GM23338 (cell line): ENCODE measurements around the gene CDON. TPM values are rescaled to one million over a fixed set of nuclear protein-coding genes. Genes with fewer than 3 reads are reported as not detected.

ENCODE experiments used
- ATAC-seq: fragments of 200-7000 bp; cut with Tn5 transposase; 3 replicates; pipeline ENCODE4 v1.9.1; 2020
- DNase-seq: peaks from one replicate; pipeline ENCODE4 v3.0.0-alpha.2; 2015; ENCODE audit warnings: low spot score
- H2AFZ ChIP-seq: fragments of 200-600 bp; sonication (generic); 2 replicates; pipeline ENCODE4 v1.8.0; 2016; ENCODE audit warnings: antibody characterized with exemption, mild to moderate bottlenecking, moderate library complexity
- H3F3A ChIP-seq: fragments of 200-600 bp; sonication (generic); replicated peaks from 2 replicates; pipeline ENCODE4 v1.8.0; 2017; ENCODE audit warnings: antibody characterized with exemption, mixed run types, low read depth
- H3K27ac ChIP-seq: fragments of 200-600 bp; sonication (generic); 2 replicates; pipeline ENCODE4 v1.6.1; 2016; ENCODE audit warnings: low read depth
- H3K27me3 ChIP-seq: fragments of 200-600 bp; sonication (generic); 2 replicates; pipeline ENCODE4 v1.8.0; 2016; ENCODE audit warnings: mild to moderate bottlenecking, mixed run types, moderate library complexity; ENCODE audit not compliant: insufficient read depth
- H3K36me3 ChIP-seq: fragments of 200-600 bp; sonication (generic); 2 replicates; pipeline ENCODE4 v1.8.0; 2016; ENCODE audit warnings: mild to moderate bottlenecking; ENCODE audit not compliant: insufficient read depth
- H3K4me1 ChIP-seq: fragments of 200-600 bp; sonication (generic); 2 replicates; pipeline ENCODE4 v1.8.0; 2016; ENCODE audit warnings: mild to moderate bottlenecking, moderate library complexity; ENCODE audit not compliant: insufficient read depth
- H3K4me2 ChIP-seq: fragments of 200-600 bp; sonication (generic); 2 replicates; pipeline ENCODE4 v1.7.1; 2017; ENCODE audit warnings: mixed run types
- H3K4me3 ChIP-seq: fragments of 200-600 bp; sonication (generic); 2 replicates; pipeline ENCODE4 v1.6.1; 2016; ENCODE audit warnings: mixed run types
- H3K79me2 ChIP-seq: fragments of 200-600 bp; sonication (generic); replicated peaks from 2 replicates; pipeline ENCODE4 v1.8.0; 2017; ENCODE audit warnings: mild to moderate bottlenecking; ENCODE audit not compliant: insufficient read depth
- H3K9me2 ChIP-seq: fragments of 200-600 bp; sonication (generic); 2 replicates; pipeline ENCODE4 v1.8.0; 2017; ENCODE audit not compliant: insufficient read depth
- H4K20me1 ChIP-seq: fragments of 200-600 bp; sonication (generic); replicated peaks from 2 replicates; pipeline ENCODE4 v1.8.0; 2017; ENCODE audit warnings: mild to moderate bottlenecking; ENCODE audit not compliant: insufficient read depth
- H3K27ac Mint-ChIP-seq: 2 replicates; pipeline ENCODE4 v1.8.0; 2020; ENCODE audit warnings: inconsistent platforms, mild to moderate bottlenecking, moderate library complexity, mixed read lengths
- H3K27me3 Mint-ChIP-seq: 3 replicates; pipeline ENCODE4 v1.8.0; 2022; ENCODE audit warnings: low read depth, mild to moderate bottlenecking, moderate library complexity, mixed read lengths, inconsistent platforms; ENCODE audit not compliant: insufficient read depth, poor library complexity
- H3K36me3 Mint-ChIP-seq: 3 replicates; pipeline ENCODE4 v1.8.0; 2021; ENCODE audit warnings: low read depth, mild to moderate bottlenecking, inconsistent platforms, moderate library complexity, mixed read lengths
- H3K4me1 Mint-ChIP-seq: 3 replicates; pipeline ENCODE4 v1.8.0; 2020; ENCODE audit warnings: mild to moderate bottlenecking, inconsistent platforms, mixed read lengths
- H3K4me3 Mint-ChIP-seq: 3 replicates; pipeline ENCODE4 v1.8.0; 2021; ENCODE audit warnings: moderate library complexity, mild to moderate bottlenecking, inconsistent platforms, mixed read lengths
- H3K9me3 Mint-ChIP-seq: 3 replicates; pipeline ENCODE4 v1.8.0; 2020; ENCODE audit warnings: moderate library complexity, mild to moderate bottlenecking, inconsistent platforms, mixed read lengths
- CREB1 ChIP-seq: fragments of 250-450 bp; sonication (Bioruptor Pico); IDR thresholded peaks from 2 replicates; pipeline ENCODE4 v1.5.0; 2020; ENCODE audit warnings: low read depth, mild to moderate bottlenecking, moderate library complexity
- CTCF ChIP-seq, 2 experiments: fragments of 200-600 bp in 1 of 2; sonication (generic) in 1 of 2; conservative IDR thresholded peaks; 2 replicates each; pipeline versions ENCODE4 v1.5.1 to v1.6.1; 2016 to 2017; ENCODE audit warnings: antibody characterized with exemption in 2 of 2, low read depth in 2 of 2, mild to moderate bottlenecking in 2 of 2, moderate library complexity in 1 of 2
- ETS1 ChIP-seq: IDR thresholded peaks from 2 replicates; pipeline ENCODE4 v1.6.1; 2016; ENCODE audit warnings: antibody characterized with exemption
- EZH2 ChIP-seq: fragments of 200-600 bp; sonication (generic); IDR thresholded peaks from one replicate; pipeline ENCODE4 v1.8.0; 2017; ENCODE audit warnings: antibody characterized with exemption, mild to moderate bottlenecking, low read depth; ENCODE audit not compliant: unreplicated experiment
- EZH2phosphoT487 ChIP-seq: fragments of 200-600 bp; sonication (generic); IDR thresholded peaks from one replicate; pipeline ENCODE4 v1.8.1; 2018; ENCODE audit warnings: antibody characterized with exemption; ENCODE audit not compliant: unreplicated experiment
- JUNB ChIP-seq: IDR thresholded peaks from one replicate; pipeline ENCODE4 v1.6.1; 2016; ENCODE audit warnings: antibody characterized with exemption; ENCODE audit not compliant: unreplicated experiment
- NANOG ChIP-seq: IDR thresholded peaks from 2 replicates; pipeline ENCODE4 v1.6.1; 2016; ENCODE audit warnings: antibody characterized with exemption, borderline replicate concordance
- POLR2AphosphoS5 ChIP-seq: IDR thresholded peaks from 2 replicates; pipeline ENCODE4 v1.6.1; 2016; ENCODE audit warnings: antibody characterized with exemption, low read depth
- REST ChIP-seq: IDR thresholded peaks from one replicate; pipeline ENCODE4 v1.6.1; 2018; ENCODE audit warnings: antibody characterized with exemption; ENCODE audit not compliant: unreplicated experiment
- STAT1 ChIP-seq: IDR thresholded peaks from one replicate; pipeline ENCODE4 v1.6.1; 2016; ENCODE audit warnings: antibody characterized with exemption; ENCODE audit not compliant: unreplicated experiment
- ZNF114 ChIP-seq: fragments of 250-450 bp; sonication (Bioruptor Pico); IDR thresholded peaks from 2 replicates; pipeline ENCODE4 v1.5.0; 2020; ENCODE audit warnings: mild to moderate bottlenecking, moderate library complexity
- ZNF331 ChIP-seq: fragments of 250-450 bp; sonication (Bioruptor Pico); IDR thresholded peaks from 2 replicates; pipeline ENCODE4 v1.5.0; 2020; ENCODE audit warnings: low read depth, mild to moderate bottlenecking, moderate library complexity
- polyA plus RNA-seq: library from polyadenylated mRNA; unstranded; fragments of >200 nt; fragmentation: Nextera tagmentation; extraction: Ambion mirVana; gene quantifications from 2 replicates; pipeline ENCODE4 v1.2.1, GENCODE V29; 2016
- total RNA-seq: library from RNA; depleted of rRNA; stranded (reverse); fragments of >200 nt; shearing (Covaris generic); gene quantifications from 2 replicates; pipeline ENCODE4 v1.2.3, GENCODE V29; 2014
- TF ChIP-seq, protein P1 (sequence below): fragments of 250-450 bp; sonication (Bioruptor Pico); IDR thresholded peaks from 2 replicates; pipeline ENCODE4 v1.5.0; 2020; ENCODE audit warnings: mild to moderate bottlenecking, moderate library complexity

CDON gene
- total and polyA plus RNA-seq, 2 experiments from 2014 or later, result 4.1 to 35.5 TPM

- H3K4me1 Mint-ChIP-seq, result peaks cover 55% of the 10 kb centered on the region
- Histone ChIP-seq H3K27ac (no peak overlapping the region), H3K4me2 (no peak overlapping the region), H3K79me2 (no peaks in the 10 kb centered on the region), H4K20me1 (no peaks in the 10 kb centered on the region), H3K27me3 (no peaks in the 10 kb centered on the region), H2AFZ (no peak overlapping the region), H3K4me1 (peaks cover 38% of the 10 kb centered on the region), H3F3A (peaks cover 4% of the 10 kb centered on the region; the same call in 1 of the 2 replicates), H3K36me3 (no peaks in the 10 kb centered on the region), H3K4me3 (no peak overlapping the region), H3K9me2 (no peaks in the 10 kb centered on the region)
- H3K9me3 Mint-ChIP-seq, result no peaks in the 10 kb centered on the region
- no peak overlapping the region for H3K27ac Mint-ChIP-seq
- no peak for TF ChIP-seq POLR2AphosphoS5
- no peak for TF ChIP-seq ZNF331 (CRISPR knock-in tag)
- TF ChIP-seq CTCF (conservative IDR thresholded peaks at IDR 0.05; ENCODE audit: low read depth in 2 of 2), result no peak
- TF ChIP-seq JUNB, result no peak
- TF ChIP-seq NANOG, result no peak
- TF ChIP-seq EZH2phosphoT487, result no peak
- TF ChIP-seq REST, result no peak
- TF ChIP-seq EZH2, result no peak
- no peak for TF ChIP-seq STAT1
- TF ChIP-seq CREB1 (CRISPR knock-in tag), result no peak
- TF ChIP-seq ETS1, result no peak
- TF ChIP-seq, protein P1, sequence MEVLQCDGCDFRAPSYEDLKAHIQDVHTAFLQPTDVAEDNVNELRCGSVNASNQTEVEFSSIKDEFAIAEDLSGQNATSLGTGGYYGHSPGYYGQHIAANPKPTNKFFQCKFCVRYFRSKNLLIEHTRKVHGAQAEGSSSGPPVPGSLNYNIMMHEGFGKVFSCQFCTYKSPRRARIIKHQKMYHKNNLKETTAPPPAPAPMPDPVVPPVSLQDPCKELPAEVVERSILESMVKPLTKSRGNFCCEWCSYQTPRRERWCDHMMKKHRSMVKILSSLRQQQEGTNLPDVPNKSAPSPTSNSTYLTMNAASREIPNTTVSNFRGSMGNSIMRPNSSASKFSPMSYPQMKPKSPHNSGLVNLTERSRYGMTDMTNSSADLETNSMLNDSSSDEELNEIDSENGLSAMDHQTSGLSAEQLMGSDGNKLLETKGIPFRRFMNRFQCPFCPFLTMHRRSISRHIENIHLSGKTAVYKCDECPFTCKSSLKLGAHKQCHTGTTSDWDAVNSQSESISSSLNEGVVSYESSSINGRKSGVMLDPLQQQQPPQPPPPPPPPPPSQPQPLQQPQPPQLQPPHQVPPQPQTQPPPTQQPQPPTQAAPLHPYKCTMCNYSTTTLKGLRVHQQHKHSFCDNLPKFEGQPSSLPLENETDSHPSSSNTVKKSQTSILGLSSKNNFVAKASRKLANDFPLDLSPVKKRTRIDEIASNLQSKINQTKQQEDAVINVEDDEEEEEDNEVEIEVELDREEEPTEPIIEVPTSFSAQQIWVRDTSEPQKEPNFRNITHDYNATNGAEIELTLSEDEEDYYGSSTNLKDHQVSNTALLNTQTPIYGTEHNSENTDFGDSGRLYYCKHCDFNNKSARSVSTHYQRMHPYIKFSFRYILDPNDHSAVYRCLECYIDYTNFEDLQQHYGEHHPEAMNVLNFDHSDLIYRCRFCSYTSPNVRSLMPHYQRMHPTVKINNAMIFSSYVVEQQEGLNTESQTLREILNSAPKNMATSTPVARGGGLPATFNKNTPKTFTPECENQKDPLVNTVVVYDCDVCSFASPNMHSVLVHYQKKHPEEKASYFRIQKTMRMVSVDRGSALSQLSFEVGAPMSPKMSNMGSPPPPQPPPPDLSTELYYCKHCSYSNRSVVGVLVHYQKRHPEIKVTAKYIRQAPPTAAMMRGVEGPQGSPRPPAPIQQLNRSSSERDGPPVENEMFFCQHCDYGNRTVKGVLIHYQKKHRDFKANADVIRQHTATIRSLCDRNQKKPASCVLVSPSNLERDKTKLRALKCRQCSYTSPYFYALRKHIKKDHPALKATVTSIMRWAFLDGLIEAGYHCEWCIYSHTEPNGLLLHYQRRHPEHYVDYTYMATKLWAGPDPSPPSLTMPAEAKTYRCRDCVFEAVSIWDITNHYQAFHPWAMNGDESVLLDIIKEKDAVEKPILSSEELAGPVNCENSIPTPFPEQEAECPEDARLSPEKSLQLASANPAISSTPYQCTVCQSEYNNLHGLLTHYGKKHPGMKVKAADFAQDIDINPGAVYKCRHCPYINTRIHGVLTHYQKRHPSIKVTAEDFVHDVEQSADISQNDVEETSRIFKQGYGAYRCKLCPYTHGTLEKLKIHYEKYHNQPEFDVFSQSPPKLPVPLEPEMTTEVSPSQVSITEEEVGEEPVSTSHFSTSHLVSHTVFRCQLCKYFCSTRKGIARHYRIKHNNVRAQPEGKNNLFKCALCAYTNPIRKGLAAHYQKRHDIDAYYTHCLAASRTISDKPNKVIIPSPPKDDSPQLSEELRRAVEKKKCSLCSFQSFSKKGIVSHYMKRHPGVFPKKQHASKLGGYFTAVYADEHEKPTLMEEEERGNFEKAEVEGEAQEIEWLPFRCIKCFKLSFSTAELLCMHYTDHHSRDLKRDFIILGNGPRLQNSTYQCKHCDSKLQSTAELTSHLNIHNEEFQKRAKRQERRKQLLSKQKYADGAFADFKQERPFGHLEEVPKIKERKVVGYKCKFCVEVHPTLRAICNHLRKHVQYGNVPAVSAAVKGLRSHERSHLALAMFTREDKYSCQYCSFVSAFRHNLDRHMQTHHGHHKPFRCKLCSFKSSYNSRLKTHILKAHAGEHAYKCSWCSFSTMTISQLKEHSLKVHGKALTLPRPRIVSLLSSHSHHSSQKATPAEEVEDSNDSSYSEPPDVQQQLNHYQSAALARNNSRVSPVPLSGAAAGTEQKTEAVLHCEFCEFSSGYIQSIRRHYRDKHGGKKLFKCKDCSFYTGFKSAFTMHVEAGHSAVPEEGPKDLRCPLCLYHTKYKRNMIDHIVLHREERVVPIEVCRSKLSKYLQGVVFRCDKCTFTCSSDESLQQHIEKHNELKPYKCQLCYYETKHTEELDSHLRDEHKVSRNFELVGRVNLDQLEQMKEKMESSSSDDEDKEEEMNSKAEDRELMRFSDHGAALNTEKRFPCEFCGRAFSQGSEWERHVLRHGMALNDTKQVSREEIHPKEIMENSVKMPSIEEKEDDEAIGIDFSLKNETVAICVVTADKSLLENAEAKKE (CRISPR knock-in tag), result no peak
- TF ChIP-seq ZNF114 (CRISPR knock-in tag), result no peak
- DNase-seq (no peak), ATAC-seq (peak; percentile 16)
- peaks cover 12% of the 10 kb centered on the region for H3K27me3 Mint-ChIP-seq
- no peak overlapping the region for H3K4me3 Mint-ChIP-seq
- no peaks in the 10 kb centered on the region for H3K36me3 Mint-ChIP-seq
Measured at GRCh38 chr11:126076641-126077040, 14.0 kb upstream of the CDON start.
